D341Med (cell line): ENCODE results near the gene PHKB.
A peak's percentile ranks its signal among the peaks of the same experiment; 100 is the strongest.
"Not testable (repeated sequence)": the region's sequence is repeated elsewhere in the genome, so short reads cannot be mapped to it uniquely, and the experiment has no call there.

ENCODE experiments used
- DNase-seq: peaks from one replicate; pipeline ENCODE4 v3.0.0; 2012; ENCODE audit warnings: low spot score

The PHKB gene

GRCh38 chr16:47460711-47461597 is at the start of gene PHKB, which contains the start of gene ITFG1:
TSS of gene PHKB (plus strand) at chr16:47461331. CDS start at chr16:47461351, 20 bp downstream.
TSS of gene ITFG1 (minus strand) at chr16:47461063. CDS start at chr16:47461045, 18 bp downstream.
- DNase-seq: peak; percentile 94

GRCh38 chr16:47413041-47413440 is 48.1 kb upstream of the PHKB start:
- DNase-seq: no peak

GRCh38 chr16:47416869-47417268 is 44.3 kb upstream of the PHKB start:
- no peak for DNase-seq

GRCh38 chr16:47424846-47425245 is 36.3 kb upstream of the PHKB start:
- DNase-seq: no peak

GRCh38 chr16:47426806-47427205 is 34.3 kb upstream of the PHKB start:
- no peak for DNase-seq

GRCh38 chr16:47431960-47432359 is 29.2 kb upstream of the PHKB start:
- DNase-seq: no peak

- not testable (repeated sequence) for DNase-seq
These were observed 26.9 kb upstream of the PHKB start for GRCh38 chr16:47434274-47434673.

GRCh38 chr16:47440066-47440465 is 21.1 kb upstream of the PHKB start:
- DNase-seq: not testable (repeated sequence)

GRCh38 chr16:47442884-47443283 is 18.2 kb upstream of the PHKB start:
- DNase-seq: not testable (repeated sequence)

GRCh38 chr16:47446431-47446830 is 14.7 kb upstream of the PHKB start:
- DNase-seq: no peak

GRCh38 chr16:47448830-47449575 is 12.1 kb upstream of the PHKB start:
- no peak for DNase-seq

- DNase-seq: no peak
These were observed 11.3 kb upstream of the PHKB start for GRCh38 chr16:47449788-47450187.

- no peak for DNase-seq
These were observed 2.8 kb upstream of the PHKB start for GRCh38 chr16:47458331-47458730.

- DNase-seq: no peak
These were observed 1.5 kb upstream of the PHKB start for GRCh38 chr16:47459603-47460002.

- no peak for DNase-seq
These were observed 796 bp upstream of the PHKB start for GRCh38 chr16:47460359-47460710.

GRCh38 chr16:47461598-47462266 is 601 bp downstream of the PHKB start:
- DNase-seq: peak; percentile 34

- DNase-seq: no peak
These were observed 2.9 kb downstream of the PHKB start for GRCh38 chr16:47463771-47464624.

- DNase-seq: no peak
These were observed 4.9 kb downstream of the PHKB start for GRCh38 chr16:47465919-47466630.

- no peak for DNase-seq
These were observed 6.4 kb downstream of the PHKB start for GRCh38 chr16:47467501-47467900.

- not testable (repeated sequence) for DNase-seq
These were observed 7.0 kb downstream of the PHKB start for GRCh38 chr16:47468070-47468689.
